SK-N-SH (cell line): Measurements from ENCODE around the gene POLE2. TPM values are rescaled to one million over a fixed set of nuclear protein-coding genes. Genes with fewer than 3 reads are reported as not detected.

Experiments
- CTCF ChIA-PET: fragments of 300-600, 350-600 bp; formaldehyde crosslinking; extraction: SDS; loops from one replicate; lab custom pipeline; 2021; lab: Yijun Ruan, JAX
- POLR2A ChIA-PET: fragments of 350-600 bp; sonication (Branson Sonifier 250); formaldehyde crosslinking; extraction: SDS; loops from one replicate; lab custom pipeline; 2020; ENCODE audit warnings: antibody characterized with exemption, inconsistent platforms; lab: Yijun Ruan, JAX
- DNase-seq: peaks from one replicate; pipeline ENCODE4 v3.0.0; 2012
- H2AFZ ChIP-seq: fragments of 200-600 bp; sonication (generic); 2 replicates; pipeline ENCODE4 v1.8.1; 2016; ENCODE audit warnings: antibody characterized with exemption, mild to moderate bottlenecking, low read depth
- H3F3A ChIP-seq: fragments of 200-600 bp; sonication (generic); replicated peaks from 2 replicates; pipeline ENCODE3; 2016; ENCODE audit warnings: antibody characterized with exemption, mild to moderate bottlenecking; ENCODE audit not compliant: insufficient read depth
- H3K27ac ChIP-seq, 2 experiments: fragments of 200-500 bp in 1 of 2; fragments of 200-600 bp in 1 of 2; sonication (Bioruptor generic) in 1 of 2; sonication (generic), shearing (Covaris generic) in 1 of 2; 2 replicates each; pipeline versions ENCODE4 v1.5.1 to v1.6.1; 2014 to 2016; ENCODE audit warnings: low read depth in 2 of 2, inconsistent platforms in 1 of 2, low read length in 1 of 2, mild to moderate bottlenecking in 1 of 2, mixed read lengths in 1 of 2
- H3K27me3 ChIP-seq: fragments of 200-600 bp; sonication (generic), shearing (Covaris generic); 2 replicates; pipeline ENCODE4 v1.6.1; 2016; ENCODE audit warnings: mixed run types; ENCODE audit not compliant: insufficient read depth
- H3K36me3 ChIP-seq, 2 experiments: fragments of 200-500 bp in 1 of 2; fragments of 200-600 bp in 1 of 2; sonication (Bioruptor generic) in 1 of 2; sonication (generic) in 1 of 2; replicated peaks in 1 of 2; 2 replicates each; pipeline versions ENCODE3 to v1.5.1; 2014 to 2016; ENCODE audit warnings: low read length in 1 of 2, mild to moderate bottlenecking in 1 of 2; ENCODE audit not compliant: insufficient read depth in 2 of 2, control insufficient read depth in 1 of 2
- H3K4me1 ChIP-seq, 2 experiments: fragments of 200-500 bp in 1 of 2; fragments of 200-600 bp in 1 of 2; sonication (Bioruptor generic) in 1 of 2; sonication (generic), shearing (Covaris generic) in 1 of 2; 2 replicates each; pipeline versions ENCODE4 v1.5.1 to v1.6.1; 2014 to 2016; ENCODE audit warnings: low read depth in 1 of 2, low read length in 1 of 2, mixed run types in 1 of 2; ENCODE audit not compliant: insufficient read depth in 2 of 2, control insufficient read depth in 1 of 2
- H3K4me2 ChIP-seq: fragments of 200-600 bp; sonication (generic), shearing (Covaris generic); 2 replicates; pipeline ENCODE4 v1.6.1; 2017; ENCODE audit warnings: mixed run types
- H3K4me3 ChIP-seq, 2 experiments: fragments of 200-500 bp in 1 of 2; fragments of 200-600 bp in 1 of 2; sonication (Bioruptor generic) in 1 of 2; sonication (generic), shearing (Covaris generic) in 1 of 2; 2 replicates each; pipeline versions ENCODE4 v1.5.1 to v1.8.1; 2014 to 2016; ENCODE audit warnings: low read depth in 2 of 2, inconsistent platforms in 1 of 2, low read length in 1 of 2, mild to moderate bottlenecking in 1 of 2, mixed read lengths in 1 of 2, moderate library complexity in 1 of 2
- H3K79me2 ChIP-seq: fragments of 200-600 bp; sonication (generic); 2 replicates; pipeline ENCODE4 v1.8.1; 2017; ENCODE audit warnings: mild to moderate bottlenecking; ENCODE audit not compliant: insufficient read depth
- H3K9ac ChIP-seq: fragments of 200-600 bp; sonication (generic); 2 replicates; pipeline ENCODE4 v1.6.1; 2017; ENCODE audit warnings: mixed run types
- H3K9me2 ChIP-seq: fragments of 200-600 bp; sonication (generic); 2 replicates; pipeline ENCODE4 v1.6.1; 2017; ENCODE audit warnings: mixed run types
- H3K9me3 ChIP-seq: fragments of 200-600 bp; sonication (generic); 2 replicates; pipeline ENCODE4 v1.6.1; 2017; ENCODE audit warnings: mixed run types, mild to moderate bottlenecking, moderate library complexity
- H4K20me1 ChIP-seq: fragments of 200-600 bp; sonication (generic); 2 replicates; pipeline ENCODE4 v1.6.1; 2017; ENCODE audit warnings: mild to moderate bottlenecking, mixed run types; ENCODE audit not compliant: insufficient read depth
- CHD2 ChIP-seq: fragments of 150-350 bp; IDR thresholded peaks from 2 replicates; pipeline ENCODE4 v1.6.1; 2018; ENCODE audit warnings: low read length; ENCODE audit not compliant: partially characterized antibody
- ELF1 ChIP-seq: IDR thresholded peaks from 2 replicates; pipeline ENCODE4 v1.4.0; 2012
- FOSL2 ChIP-seq: IDR thresholded peaks from 2 replicates; pipeline ENCODE4 v1.4.0; 2012; ENCODE audit warnings: low read depth, mild to moderate bottlenecking, moderate library complexity, borderline replicate concordance
- FOXM1 ChIP-seq: IDR thresholded peaks from 2 replicates; pipeline ENCODE4 v1.4.0; 2012; ENCODE audit warnings: low read depth, mild to moderate bottlenecking
- GATA2 ChIP-seq: sonication (generic); formaldehyde crosslinking; IDR thresholded peaks from 2 replicates; pipeline ENCODE4 v1.5.0; 2020; ENCODE audit warnings: mild to moderate bottlenecking, missing genetic modification reagents
- IRF3 ChIP-seq: fragments of 150-350 bp; IDR thresholded peaks from 2 replicates; pipeline ENCODE4 v1.6.1; 2016; ENCODE audit warnings: mild to moderate bottlenecking, low read depth, low read length
- JUND ChIP-seq: IDR thresholded peaks from 2 replicates; pipeline ENCODE4 v1.4.0; 2012
- MEF2A ChIP-seq: IDR thresholded peaks from 2 replicates; pipeline ENCODE4 v1.4.0; 2012; ENCODE audit warnings: low read depth, borderline replicate concordance
- MXI1 ChIP-seq: IDR thresholded peaks from 2 replicates; pipeline ENCODE4 v1.6.1; 2012; ENCODE audit warnings: mild to moderate bottlenecking, low read depth, low read length, improper control_type of control experiment
- NFIC ChIP-seq: IDR thresholded peaks from 2 replicates; pipeline ENCODE4 v1.4.0; 2012; ENCODE audit warnings: borderline replicate concordance
- NRF1 ChIP-seq: IDR thresholded peaks from 2 replicates; pipeline ENCODE4 v1.6.1; 2012; ENCODE audit warnings: low read depth, mild to moderate bottlenecking, low read length
- RCOR1 ChIP-seq: fragments of 150-350 bp; IDR thresholded peaks from 2 replicates; pipeline ENCODE4 v1.6.1; 2017; ENCODE audit warnings: antibody characterized with exemption, low read length
- RXRA ChIP-seq: IDR thresholded peaks from 2 replicates; pipeline ENCODE4 v1.4.0; 2012; ENCODE audit warnings: low read depth, mild to moderate bottlenecking, borderline replicate concordance
- SMC3 ChIP-seq: IDR thresholded peaks from 2 replicates; pipeline ENCODE4 v1.6.1; 2012; ENCODE audit warnings: low read depth, low read length, improper control_type of control experiment
- TAF1 ChIP-seq: IDR thresholded peaks from 2 replicates; pipeline ENCODE4 v1.6.1; 2012; ENCODE audit warnings: low read depth, mild to moderate bottlenecking, low read length, moderate library complexity, borderline replicate concordance
- ZBTB33 ChIP-seq: IDR thresholded peaks from 2 replicates; pipeline ENCODE4 v1.4.0; 2012; ENCODE audit warnings: low read depth, borderline replicate concordance
- WGBS: methylation state at CpG from one replicate; pipeline ENCODE4 v1.1.6; 2017; ENCODE audit warnings: low lambda C conversion rate; 5-methylcytosine and 5-hydroxymethylcytosine counted together
- polyA plus RNA-seq, 3 experiments: library from polyadenylated mRNA; depleted of rRNA; stranded (reverse); fragments of >200 nt; gene quantifications; 2 replicates each; pipeline ENCODE4 v1.2.3, GENCODE V29; 2012
- TF ChIP-seq, protein P1 (sequence below): IDR thresholded peaks from 2 replicates; pipeline ENCODE4 v1.4.0; 2012; ENCODE audit warnings: low read depth, borderline replicate concordance
- TF ChIP-seq, protein P2 (sequence below): IDR thresholded peaks from 2 replicates; pipeline ENCODE4; 2012

Gene POLE2
- polyA plus RNA-seq, 1 of the 3 experiments (the other 2 are of a cell fraction): 8.5 TPM

- no peak overlapping the region for H2AFZ ChIP-seq
- CTCF ChIA-PET: interaction anchor here (1.0 to 1.1 kb wide), 2 partner anchors 13 to 17 kb away, joined by 3 read pairs; no protein-coding TSS in a partner anchor
Measured at GRCh38 chr14:49642163-49642562, 45.9 kb downstream of the POLE2 start.

DNA sequence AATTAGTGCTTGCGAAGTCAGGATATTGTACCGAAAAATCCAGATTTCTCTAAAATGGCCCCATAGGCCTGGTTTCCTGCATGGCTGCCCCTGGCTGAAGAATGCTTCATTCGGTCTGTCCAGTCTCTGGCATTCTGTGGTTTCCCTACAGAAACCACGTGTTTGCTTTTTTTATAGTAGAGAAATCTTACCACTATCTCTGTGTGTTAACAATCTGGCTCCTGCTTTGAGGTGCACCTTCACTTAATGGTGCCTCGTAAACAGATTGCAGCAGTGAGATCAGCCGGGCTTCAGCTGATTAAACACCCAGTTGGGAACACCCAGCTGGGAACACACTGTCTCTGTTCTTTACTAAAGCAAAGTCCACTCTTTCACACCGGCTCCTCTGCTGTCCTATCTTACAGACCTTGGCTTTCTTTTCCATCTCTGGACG lies 46.3 kb downstream of the POLE2 start:
- Histone ChIP-seq H3K79me2 (peaks cover 92% of the 10 kb centered on the region), H3F3A (peaks cover 29% of the 10 kb centered on the region), H3K4me3 (no peak overlapping the region), H3K9me3 (no peaks in the 10 kb centered on the region), H3K27me3 (no peaks in the 10 kb centered on the region), H2AFZ (no peak overlapping the region), H3K4me1 (peaks cover under 1 to 5% of the 10 kb centered on the region in 2 experiments; a peak in 2 of 4 replicates), H3K9me2 (no peaks in the 10 kb centered on the region), H3K36me3 (peaks cover 14 to 32% of the 10 kb centered on the region in 2 experiments), H3K9ac (no peak overlapping the region), H3K27ac (peak overlapping the region; percentile 10 to 12; a peak in 2 of 4 replicates), H3K4me2 (no peak overlapping the region), H4K20me1 (peaks cover 8% of the 10 kb centered on the region; the same call in 1 of the 2 replicates)
- POLR2A ChIA-PET: no interaction called here
- DNase-seq: no peak
- CTCF ChIA-PET: interaction anchor here (1.0 kb wide), 1 partner anchor 17 kb away, joined by 3 read pairs; no protein-coding TSS in a partner anchor
- TF ChIP-seq, protein P1, sequence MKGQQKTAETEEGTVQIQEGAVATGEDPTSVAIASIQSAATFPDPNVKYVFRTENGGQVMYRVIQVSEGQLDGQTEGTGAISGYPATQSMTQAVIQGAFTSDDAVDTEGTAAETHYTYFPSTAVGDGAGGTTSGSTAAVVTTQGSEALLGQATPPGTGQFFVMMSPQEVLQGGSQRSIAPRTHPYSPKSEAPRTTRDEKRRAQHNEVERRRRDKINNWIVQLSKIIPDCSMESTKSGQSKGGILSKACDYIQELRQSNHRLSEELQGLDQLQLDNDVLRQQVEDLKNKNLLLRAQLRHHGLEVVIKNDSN: no peak
- TF ChIP-seq, protein P2, sequence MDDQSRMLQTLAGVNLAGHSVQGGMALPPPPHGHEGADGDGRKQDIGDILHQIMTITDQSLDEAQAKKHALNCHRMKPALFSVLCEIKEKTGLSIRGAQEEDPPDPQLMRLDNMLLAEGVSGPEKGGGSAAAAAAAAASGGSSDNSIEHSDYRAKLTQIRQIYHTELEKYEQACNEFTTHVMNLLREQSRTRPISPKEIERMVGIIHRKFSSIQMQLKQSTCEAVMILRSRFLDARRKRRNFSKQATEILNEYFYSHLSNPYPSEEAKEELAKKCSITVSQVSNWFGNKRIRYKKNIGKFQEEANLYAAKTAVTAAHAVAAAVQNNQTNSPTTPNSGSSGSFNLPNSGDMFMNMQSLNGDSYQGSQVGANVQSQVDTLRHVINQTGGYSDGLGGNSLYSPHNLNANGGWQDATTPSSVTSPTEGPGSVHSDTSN: no peak
- no peak for TF ChIP-seq SMC3
- no peak for TF ChIP-seq MXI1
- TF ChIP-seq NRF1: no peak
- TF ChIP-seq RXRA: no peak
- no peak for TF ChIP-seq MEF2A
- no peak for TF ChIP-seq CHD2
- TF ChIP-seq TAF1: no peak
- TF ChIP-seq IRF3: no peak
- no peak for TF ChIP-seq NFIC
- no peak for TF ChIP-seq FOXM1
- no peak for TF ChIP-seq FOSL2
- TF ChIP-seq RCOR1: no peak
- TF ChIP-seq ELF1: no peak
- 73% methylated on average over 8 of the region's 8 CpGs for WGBS

More at GRCh38 chr14:49642163-49642562, 45.9 kb downstream of the POLE2 start:
- Histone ChIP-seq H3F3A (peaks cover 33% of the 10 kb centered on the region), H3K27me3 (no peaks in the 10 kb centered on the region), H3K4me1 (peaks cover 0 to 3% of the 10 kb centered on the region in 2 experiments; a peak in 2 of 4 replicates), H3K9me2 (no peaks in the 10 kb centered on the region), H3K9ac (no peak overlapping the region), H3K4me3 (no peak overlapping the region), H3K36me3 (peaks cover 14 to 32% of the 10 kb centered on the region in 2 experiments), H3K4me2 (no peak overlapping the region)
- POLR2A ChIA-PET: no interaction called here
- no peak for DNase-seq
- TF ChIP-seq SMC3: no peak
- TF ChIP-seq JUND: no peak
- no peak for TF ChIP-seq NFIC
- no peak for TF ChIP-seq ZBTB33
- TF ChIP-seq ELF1: no peak
- no peak for TF ChIP-seq GATA2 (CRISPR knock-in tag)
- TF ChIP-seq, all 33 proteins: peak for 0
- H3K27ac ChIP-seq: peak overlapping the region in 1 of 2 experiments; percentile 12; a peak in 1 of 4 replicates
- no peaks in the 10 kb centered on the region for H3K9me3 ChIP-seq
- peaks cover 91% of the 10 kb centered on the region for H3K79me2 ChIP-seq
- peaks cover 8% of the 10 kb centered on the region; the same call in 1 of the 2 replicates for H4K20me1 ChIP-seq
